Ishikawa (cell line): ENCODE measurements around the gene NHLRC1.

Source experiments
- CEBPB ChIP-seq: IDR thresholded peaks from 2 replicates; pipeline ENCODE4 v1.6.1; 2012
- CREB1 ChIP-seq: IDR thresholded peaks from 2 replicates; pipeline ENCODE4 v1.6.1; 2012; ENCODE audit warnings: low read depth
- EP300 ChIP-seq: IDR thresholded peaks from 2 replicates; pipeline ENCODE4 v1.6.1; 2012; ENCODE audit warnings: borderline replicate concordance
- NFIC ChIP-seq: IDR thresholded peaks from 2 replicates; pipeline ENCODE4 v1.6.1; 2012
- RAD21 ChIP-seq: IDR thresholded peaks from 2 replicates; pipeline ENCODE4 v1.6.1; 2012; ENCODE audit warnings: low read depth
- REST ChIP-seq: IDR thresholded peaks from 2 replicates; pipeline ENCODE4 v1.6.1; 2012; ENCODE audit warnings: low read depth, mild to moderate bottlenecking
- TAF1 ChIP-seq: IDR thresholded peaks from 2 replicates; pipeline ENCODE4 v1.6.1; 2012; ENCODE audit warnings: low read depth, mild to moderate bottlenecking
- TCF12 ChIP-seq: IDR thresholded peaks from 2 replicates; pipeline ENCODE4 v1.6.1; 2012; ENCODE audit warnings: low read depth
- USF1 ChIP-seq: IDR thresholded peaks from 2 replicates; pipeline ENCODE4 v1.6.1; 2012
- YY1 ChIP-seq: IDR thresholded peaks from 2 replicates; pipeline ENCODE4 v1.6.1; 2012; ENCODE audit warnings: low read depth
- ZBTB7A ChIP-seq: IDR thresholded peaks from 2 replicates; pipeline ENCODE4 v1.6.1; 2012; ENCODE audit warnings: low read depth
- TF ChIP-seq, protein P1 (sequence below): IDR thresholded peaks from 2 replicates; pipeline ENCODE4 v1.6.1; 2012

DNA sequence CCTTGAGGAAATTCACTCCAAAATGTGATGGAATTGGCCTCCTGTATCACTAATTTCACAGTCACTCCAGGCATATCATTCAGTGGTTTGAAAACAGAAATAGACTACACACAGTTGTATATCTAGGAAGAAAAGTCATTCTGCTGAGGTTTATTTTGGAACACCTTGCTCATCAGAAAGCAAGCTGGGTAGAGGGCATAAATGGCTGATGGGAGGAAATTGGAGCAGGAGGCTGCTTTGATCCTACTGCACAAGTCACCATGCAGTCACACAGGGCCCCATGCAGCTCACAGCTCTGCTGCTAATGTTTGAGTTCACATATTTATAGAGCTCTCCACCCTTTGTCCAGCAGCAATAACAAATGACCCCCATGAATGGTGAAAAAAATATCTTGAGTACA, 12.3 kb downstream of the NHLRC1 start:
- TF ChIP-seq RAD21 (no peak), USF1 (no peak), CEBPB (no peak), YY1 (no peak), CREB1 (no peak), EP300 (no peak), ZBTB7A (no peak), REST (no peak), TCF12 (no peak), TAF1 (no peak), NFIC (no peak)
- TF ChIP-seq, protein P1, sequence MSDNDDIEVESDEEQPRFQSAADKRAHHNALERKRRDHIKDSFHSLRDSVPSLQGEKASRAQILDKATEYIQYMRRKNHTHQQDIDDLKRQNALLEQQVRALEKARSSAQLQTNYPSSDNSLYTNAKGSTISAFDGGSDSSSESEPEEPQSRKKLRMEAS: no peak
